Measurements from ENCODE around the gene RFX6.
"Not testable (repeated sequence)": the region's sequence is repeated elsewhere in the genome, so short reads cannot be mapped to it uniquely, and the experiment has no call there.

Gene RFX6

GRCh38 chr6:116876635-116877611 is at the start of gene RFX6:
RFX6 (plus strand) TSS chr6:116877242; CDS start chr6:116877276, 34 bp downstream.
- DNase-seq (ENCODE audit: low spot score) = peak; percentile 15

- no peak for DNase-seq (ENCODE audit: low spot score)
Observed at GRCh38 chr6:116827561-116828240, 49.3 kb upstream of the RFX6 start.

DNA sequence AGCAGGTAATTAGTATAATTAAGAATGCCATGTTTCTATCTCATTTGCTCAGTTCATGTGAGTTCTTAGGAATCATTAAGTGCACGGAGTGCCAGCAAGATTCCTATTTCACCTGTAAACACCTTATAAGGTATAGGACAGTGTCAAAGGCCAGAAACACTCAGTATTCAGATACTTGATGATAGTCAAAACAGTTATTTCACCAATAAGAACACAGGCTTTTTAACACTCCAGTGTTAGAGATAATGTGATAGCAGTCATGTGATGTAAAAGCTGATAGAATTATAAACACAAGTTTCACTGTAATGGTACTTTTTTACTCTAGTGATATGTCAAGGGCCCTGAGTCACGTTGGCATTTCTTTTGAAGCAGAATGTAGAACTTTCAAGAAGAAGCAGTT is 48.1 kb upstream of the RFX6 start, which contains the start of gene GPRC6A:
Gene GPRC6A, minus strand, starts transcription at position 101 of the 400 bp plus-strand sequence. Its CDS starts 70 bp downstream, at position 31.
- DNase-seq (ENCODE audit: low spot score) = no peak

DNA sequence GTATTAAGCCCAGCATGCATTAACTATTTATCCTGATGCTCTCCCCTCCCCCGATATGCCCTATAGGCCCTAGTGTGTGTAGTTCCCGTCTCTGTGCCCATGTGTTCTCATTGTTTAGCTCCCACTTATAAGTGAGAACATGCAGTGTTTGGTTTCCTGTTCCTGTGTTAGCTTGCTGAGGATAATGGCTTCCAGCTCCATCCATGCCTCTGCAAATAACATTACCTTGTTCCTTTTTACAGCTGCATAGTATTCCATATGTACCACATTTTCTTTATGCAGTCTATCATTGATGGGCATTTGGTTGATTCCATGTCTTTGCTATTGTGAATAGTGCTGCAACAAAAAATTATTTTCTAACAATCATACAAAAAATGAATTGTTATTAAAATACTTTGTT is 42.5 kb upstream of the RFX6 start:
- not testable (repeated sequence) for DNase-seq (ENCODE audit: low spot score)

DNA sequence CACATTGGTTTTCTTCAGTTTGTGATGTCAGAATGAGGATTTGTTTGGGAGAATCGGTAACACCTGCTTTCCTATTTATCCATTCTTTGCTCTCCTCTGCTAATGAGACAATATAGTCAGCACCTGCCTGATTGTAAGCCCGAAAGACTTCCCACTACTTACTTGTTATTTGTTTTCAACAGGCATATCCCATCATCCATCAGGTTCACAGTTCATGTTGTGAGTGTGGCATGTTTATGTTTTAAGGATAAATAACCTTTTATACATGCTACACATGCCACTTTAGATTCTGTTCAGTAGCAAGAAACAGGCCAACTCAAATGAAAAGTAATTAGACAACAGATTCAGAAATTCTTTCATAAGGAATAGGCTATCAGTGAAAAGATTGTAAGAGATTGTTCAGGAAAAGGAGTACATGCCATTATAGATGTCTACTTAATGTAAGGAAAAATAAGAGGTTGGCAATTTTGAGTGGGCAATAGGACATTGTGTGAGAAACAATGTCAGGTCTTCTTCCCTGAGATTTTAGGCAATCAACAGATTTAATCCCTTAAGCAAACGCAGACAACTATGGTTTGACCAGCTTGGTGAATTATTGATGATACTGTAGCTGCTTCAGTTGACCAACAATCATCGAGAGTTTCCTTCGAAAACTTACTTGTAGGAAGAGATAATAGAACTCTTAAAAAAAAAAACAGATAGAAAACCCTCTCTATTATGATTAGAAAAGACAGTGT is 40.3 kb upstream of the RFX6 start:
- no peak for DNase-seq (ENCODE audit: low spot score)

DNA sequence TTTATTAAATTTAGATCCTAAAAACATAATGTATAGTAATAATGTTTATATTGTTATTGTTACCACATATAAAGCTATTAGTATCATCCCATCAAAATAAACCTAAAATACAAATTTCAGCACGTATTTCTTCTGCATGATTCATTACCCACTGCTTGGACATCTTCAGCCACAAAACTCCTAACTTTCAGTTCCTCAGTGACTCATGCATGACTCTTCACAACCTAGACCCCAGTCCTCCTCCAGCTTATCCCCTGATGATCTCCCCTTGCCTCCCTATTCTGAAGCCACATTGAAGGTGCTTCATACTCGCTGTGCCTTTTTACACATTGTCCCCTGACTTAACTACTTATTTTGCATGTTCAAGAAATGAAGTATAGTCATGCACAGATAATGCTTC is 37.0 kb upstream of the RFX6 start:
- no peak for DNase-seq (ENCODE audit: low spot score)

- DNase-seq (ENCODE audit: low spot score) = no peak
Observed at GRCh38 chr6:116842459-116842858, 34.6 kb upstream of the RFX6 start.

DNA sequence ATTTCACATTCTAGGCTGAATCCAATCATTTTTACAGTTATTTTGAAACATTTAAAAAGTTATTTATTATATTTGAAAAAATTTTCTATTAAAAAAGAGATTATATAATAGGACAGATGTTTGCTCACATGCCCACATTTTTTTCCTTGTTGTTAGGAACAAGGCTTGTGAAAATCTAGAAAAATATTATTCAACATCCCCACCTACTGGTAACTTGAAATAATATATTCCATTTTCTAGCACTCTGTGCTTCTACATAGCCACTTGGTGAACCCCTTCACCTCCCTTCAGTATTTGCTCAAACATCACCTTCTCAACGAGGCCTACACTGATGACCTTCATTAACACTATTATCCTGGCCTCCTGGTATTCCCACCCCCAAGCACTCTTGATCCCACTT is 29.8 kb upstream of the RFX6 start:
- peak; percentile 37 for DNase-seq (ENCODE audit: low spot score)

DNA sequence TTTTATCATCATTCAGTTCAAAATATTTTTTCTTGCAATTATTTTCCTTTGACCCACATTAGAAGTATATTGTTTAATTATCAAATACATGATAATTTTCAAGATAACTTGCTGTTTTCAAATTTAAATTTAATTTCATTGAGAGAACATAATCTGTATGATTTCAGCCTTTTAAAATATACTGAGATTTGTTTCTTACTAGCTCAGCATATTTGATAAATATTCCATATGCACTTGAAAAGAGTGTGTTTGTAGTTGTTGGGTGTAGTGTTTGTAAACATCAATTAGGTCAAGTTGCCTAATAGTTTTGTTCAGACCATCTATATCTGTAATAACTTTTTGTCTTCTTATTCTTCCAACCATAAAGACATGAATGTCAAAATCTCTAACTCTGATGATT is 19.0 kb upstream of the RFX6 start:
- no peak for DNase-seq (ENCODE audit: low spot score)

DNA sequence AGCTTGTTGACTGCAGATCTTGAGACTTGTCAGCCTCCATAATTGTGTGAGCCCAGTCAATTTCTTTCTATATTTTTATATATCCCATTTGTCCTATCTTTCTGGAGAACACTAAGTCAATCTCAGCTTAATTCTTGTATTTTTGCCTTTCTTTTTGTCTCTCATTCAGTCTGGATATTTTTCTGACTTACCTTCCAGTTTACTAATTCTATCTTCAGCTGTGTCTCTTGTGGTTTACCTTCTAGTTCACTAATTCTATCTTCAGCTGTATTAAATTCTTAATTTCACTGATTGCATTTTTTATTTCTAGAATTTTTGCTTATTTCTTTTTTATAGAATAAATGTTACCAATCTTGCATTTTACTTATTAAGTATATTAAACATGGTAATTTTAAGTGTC is 17.8 kb upstream of the RFX6 start:
- DNase-seq (ENCODE audit: low spot score) = no peak

DNA sequence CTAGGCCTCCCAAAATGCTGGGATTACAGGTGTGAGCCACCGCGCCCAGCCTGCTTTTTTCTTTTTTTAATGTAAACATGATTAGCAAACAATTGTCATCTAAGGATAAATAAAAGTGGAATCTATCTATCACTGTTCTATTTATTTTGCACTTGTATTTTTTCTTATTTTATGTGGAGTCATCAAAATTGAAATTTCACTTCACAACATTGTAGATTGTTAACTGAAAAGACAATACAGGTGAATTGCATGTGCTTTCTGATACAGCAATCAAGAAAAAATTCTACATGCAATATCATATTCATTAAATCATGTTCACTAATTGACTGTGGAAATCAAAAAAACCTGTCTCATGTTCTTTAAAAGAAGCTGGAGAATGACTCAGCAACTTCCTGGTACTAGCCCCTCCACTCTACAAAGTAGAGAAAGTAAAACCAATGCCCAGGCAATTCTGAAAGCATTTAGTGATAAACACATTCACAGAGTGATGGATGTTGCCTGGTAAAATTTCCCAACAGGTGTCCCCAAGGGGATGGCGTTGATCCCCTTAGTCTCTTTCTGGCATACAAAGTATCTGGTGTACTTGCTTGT is 10.7 kb upstream of the RFX6 start:
- no peak for DNase-seq (ENCODE audit: low spot score)

GRCh38 chr6:116872771-116873170 is 4.3 kb upstream of the RFX6 start:
- DNase-seq (ENCODE audit: low spot score) = no peak

DNA sequence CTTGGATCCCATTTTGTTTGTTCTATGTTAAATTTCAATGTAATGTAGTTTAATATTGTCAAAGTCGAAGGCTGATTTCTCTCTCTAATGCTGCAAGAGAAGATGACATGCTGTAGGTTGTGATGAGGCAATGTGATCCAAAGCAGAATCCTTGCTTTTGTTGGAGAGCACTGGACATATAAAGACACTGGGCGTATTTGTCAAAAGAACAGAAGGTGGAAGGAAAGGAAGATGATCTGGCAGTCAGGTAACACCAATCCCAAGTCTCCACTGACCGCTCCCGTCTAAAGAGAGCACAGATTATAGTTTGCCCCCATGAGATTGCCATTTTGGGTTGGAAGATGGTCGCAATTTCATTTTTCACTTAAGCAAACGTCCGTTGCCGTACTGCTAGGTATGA is 935 bp upstream of the RFX6 start:
- DNase-seq (ENCODE audit: low spot score) = no peak

DNA sequence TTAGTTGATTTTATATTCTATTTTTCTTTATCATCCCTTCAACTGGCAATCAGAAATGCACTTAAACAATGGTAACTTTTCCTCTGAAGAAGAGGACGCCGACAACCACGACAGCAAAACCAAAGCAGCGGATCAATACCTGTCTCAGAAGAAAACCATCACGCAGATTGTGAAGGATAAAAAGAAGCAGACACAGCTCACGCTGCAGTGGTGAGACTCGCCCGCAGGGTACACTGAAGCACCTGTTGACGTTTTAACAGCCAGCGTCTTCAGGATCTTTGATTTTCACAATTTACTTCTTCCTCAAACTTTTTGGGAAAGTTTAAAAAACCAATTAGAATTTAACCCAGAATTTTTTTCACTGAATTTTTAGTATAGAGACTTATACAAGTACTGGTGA is 701 bp downstream of the RFX6 start:
- no peak for DNase-seq (ENCODE audit: low spot score)

- peak; percentile 4 for DNase-seq (ENCODE audit: low spot score)
Observed at GRCh38 chr6:116881236-116881635, 4.2 kb downstream of the RFX6 start.

DNA sequence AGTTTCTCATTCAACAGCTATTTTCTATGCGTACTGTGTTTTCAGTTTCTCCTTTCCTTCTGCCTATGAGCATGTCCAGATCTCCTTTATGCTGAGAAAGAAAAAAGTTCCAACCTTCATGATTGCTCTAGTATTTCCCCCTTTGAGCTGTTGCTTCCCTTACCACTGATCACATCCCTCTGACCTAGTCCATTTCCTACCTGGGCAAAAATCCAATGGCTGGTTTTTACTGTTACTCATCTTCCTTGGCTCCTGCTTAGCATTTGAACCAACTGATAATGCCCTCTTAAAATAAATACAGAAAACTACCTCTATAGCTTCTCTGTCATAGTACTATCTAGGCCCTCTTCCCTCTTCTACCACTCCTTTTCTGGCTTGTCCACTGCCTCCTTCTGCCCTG is 6.0 kb downstream of the RFX6 start:
- no peak for DNase-seq (ENCODE audit: low spot score)

DNA sequence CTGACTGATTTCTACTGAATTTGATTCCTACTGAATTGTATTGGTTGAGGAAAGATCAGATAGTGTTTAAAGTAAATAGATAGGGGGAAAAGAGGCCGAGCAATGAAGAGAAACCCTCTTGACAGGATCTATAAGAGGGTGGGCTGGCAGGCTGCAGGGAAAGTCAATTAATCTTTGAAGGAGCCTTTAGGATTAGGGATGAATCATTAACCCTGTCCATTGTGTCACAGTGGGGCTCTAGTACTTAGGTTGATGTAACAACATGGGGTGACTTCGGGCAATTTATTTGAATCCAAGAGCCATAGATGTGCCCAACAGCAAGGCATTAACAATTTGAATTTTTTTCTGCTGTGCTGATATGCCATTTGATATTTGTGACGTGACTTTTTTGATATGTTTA is 7.5 kb downstream of the RFX6 start:
- DNase-seq (ENCODE audit: low spot score) = no peak

GRCh38 chr6:116887168-116887567 is 10.1 kb downstream of the RFX6 start:
- DNase-seq (ENCODE audit: low spot score) = no peak

DNA sequence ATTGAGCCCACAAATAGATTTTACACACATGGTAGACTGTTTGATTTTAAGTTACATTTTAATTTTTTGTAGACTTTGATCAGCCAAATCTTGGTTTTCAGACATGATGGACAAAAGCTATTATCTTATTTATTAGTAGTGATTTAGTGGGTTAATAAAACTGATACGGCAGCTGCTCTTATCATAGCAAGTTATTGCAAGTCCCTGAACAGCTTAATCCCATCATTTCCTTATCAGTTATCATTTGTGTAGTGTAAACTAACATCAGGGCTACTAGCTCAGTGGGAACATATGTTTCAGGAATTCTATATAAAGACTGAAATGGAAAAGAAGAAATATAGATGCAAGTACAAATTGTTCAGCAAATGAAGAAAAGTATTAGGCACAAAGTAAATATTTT is 10.9 kb downstream of the RFX6 start:
- DNase-seq (ENCODE audit: low spot score) = no peak

GRCh38 chr6:116888732-116889360 is 11.8 kb downstream of the RFX6 start:
- no peak for DNase-seq (ENCODE audit: low spot score)

- DNase-seq (ENCODE audit: low spot score) = no peak
Observed at GRCh38 chr6:116894669-116895068, 17.6 kb downstream of the RFX6 start.

DNA sequence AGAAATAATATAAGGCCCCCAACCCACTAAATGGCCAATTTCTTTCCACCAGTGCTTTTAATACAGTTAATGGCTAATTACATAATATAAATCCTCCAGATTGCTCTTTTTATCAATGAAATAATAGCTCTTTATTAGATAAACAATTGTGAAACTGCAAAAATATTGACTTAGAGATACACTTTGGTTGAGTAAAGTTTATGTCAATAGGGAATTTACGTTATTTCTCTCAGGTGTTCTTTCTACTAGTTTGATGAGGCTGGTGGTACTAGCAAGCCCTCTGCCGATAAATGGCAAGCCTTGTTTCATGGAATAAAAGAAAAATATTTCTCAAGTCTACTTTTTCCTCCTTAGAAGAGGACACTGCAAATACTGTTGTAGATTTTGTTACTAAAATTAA is 18.9 kb downstream of the RFX6 start:
- no peak for DNase-seq (ENCODE audit: low spot score)
